Kidney capillary endothelial cell (primary cell): ENCODE measurements around the gene CYLD.
A peak's percentile ranks its signal among the peaks of the same experiment; 100 is the strongest.

Experiments used
- DNase-seq: peaks from one replicate; pipeline ENCODE4 v3.0.0-alpha.2; 2018; ENCODE audit warnings: low spot score

CYLD gene

GRCh38 chr16:50741781-50742575, at the start of gene CYLD:
Gene CYLD, plus strand, starts transcription at chr16:50742086. Its CDS starts 7,613 bp downstream, at chr16:50749699.
- peak; percentile 98 for DNase-seq

GRCh38 chr16:50692644-50692998, 49.3 kb upstream of the CYLD start:
- DNase-seq: no peak

- DNase-seq: no peak
These were observed 48.7 kb upstream of the CYLD start, which contains the start of gene NOD2 for GRCh38 chr16:50692999-50693781. Gene NOD2, plus strand, starts transcription at chr16:50693606. Its CDS starts 5,890 bp downstream, at chr16:50699496.

- DNase-seq: no peak
These were observed 47.7 kb upstream of the CYLD start for GRCh38 chr16:50694206-50694605.

GRCh38 chr16:50695017-50696000, 46.6 kb upstream of the CYLD start:
- DNase-seq: no peak

- no peak for DNase-seq
These were observed 45.8 kb upstream of the CYLD start for GRCh38 chr16:50696126-50696525.

- DNase-seq: no peak
These were observed 45.1 kb upstream of the CYLD start for GRCh38 chr16:50696575-50697420.

GRCh38 chr16:50697421-50697715, 44.5 kb upstream of the CYLD start:
- DNase-seq: no peak

GRCh38 chr16:50697881-50698767, 43.8 kb upstream of the CYLD start:
- no peak for DNase-seq

GRCh38 chr16:50699326-50700159, 42.3 kb upstream of the CYLD start:
- no peak for DNase-seq

GRCh38 chr16:50702725-50703124, 39.2 kb upstream of the CYLD start:
- DNase-seq: no peak

GRCh38 chr16:50704245-50704644, 37.6 kb upstream of the CYLD start:
- DNase-seq: no peak

GRCh38 chr16:50705436-50706110, 36.3 kb upstream of the CYLD start:
- DNase-seq: no peak

- no peak for DNase-seq
These were observed 35.6 kb upstream of the CYLD start for GRCh38 chr16:50706250-50706649.

GRCh38 chr16:50708373-50709060, 33.4 kb upstream of the CYLD start:
- no peak for DNase-seq

GRCh38 chr16:50709061-50709684, 32.7 kb upstream of the CYLD start:
- no peak for DNase-seq

- no peak for DNase-seq
These were observed 31.9 kb upstream of the CYLD start for GRCh38 chr16:50709980-50710379.

- DNase-seq: no peak
These were observed 30.8 kb upstream of the CYLD start for GRCh38 chr16:50711040-50711439.
